ENCODE data around the gene MORN5.

The MORN5 gene

GRCh38 chr9:122228191-122228567 lies 68.5 kb downstream of the MORN5 start:
- DNase-seq (ENCODE audit: low read depth): no peak
- no peak overlapping the region; the same call in 1 of the 2 replicates for H3K4me3 ChIP-seq (ENCODE audit: low read depth, low read length)
- no peak for TF ChIP-seq CTCF (IDR thresholded peaks at IDR 0.05; ENCODE audit: low read depth, low read length, missing control alignments)

GRCh38 chr9:122228568-122229484 lies 69.1 kb downstream of the MORN5 start, which contains the start of gene LHX6:
LHX6 (minus strand) TSS chr9:122228957; CDS start chr9:122228740, 217 bp downstream.
- no peak for DNase-seq (ENCODE audit: low read depth)
- H3K4me3 ChIP-seq (ENCODE audit: low read depth, low read length): no peak within 1 kb of the TSS; the same call in 1 of the 2 replicates
- TF ChIP-seq CTCF (IDR thresholded peaks at IDR 0.05; ENCODE audit: low read depth, low read length, missing control alignments): no peak

- no peak overlapping the region for H3K4me3 ChIP-seq (ENCODE audit: low read depth, low read length)
- no peak for DNase-seq (ENCODE audit: low read depth)
- TF ChIP-seq CTCF (IDR thresholded peaks at IDR 0.05; ENCODE audit: low read depth, low read length, missing control alignments): no peak
Measured at GRCh38 chr9:122229485-122229837, 69.8 kb downstream of the MORN5 start.

GRCh38 chr9:122232796-122233306 lies 73.1 kb downstream of the MORN5 start:
- DNase-seq (ENCODE audit: low read depth): no peak
- no peak for TF ChIP-seq CTCF (IDR thresholded peaks at IDR 0.05; ENCODE audit: low read depth, low read length, missing control alignments)
- H3K4me3 ChIP-seq (ENCODE audit: low read depth, low read length): no peak overlapping the region

- DNase-seq (ENCODE audit: low read depth): no peak
- TF ChIP-seq CTCF (IDR thresholded peaks at IDR 0.05; ENCODE audit: low read depth, low read length, missing control alignments): no peak
- H3K4me3 ChIP-seq (ENCODE audit: low read depth, low read length): no peak overlapping the region
Measured at GRCh38 chr9:122234022-122234748, 74.5 kb downstream of the MORN5 start.

GRCh38 chr9:122236681-122237080 lies 77.0 kb downstream of the MORN5 start:
- no peak for TF ChIP-seq CTCF (IDR thresholded peaks at IDR 0.05; ENCODE audit: low read depth, low read length, missing control alignments)
- H3K4me3 ChIP-seq (ENCODE audit: low read depth, low read length): no peak overlapping the region
- no peak for DNase-seq (ENCODE audit: low read depth)

Data from GM12864 (cell line).